Omental fat pad (tissue), 4 donors: ENCODE data around the gene CARD6. TPM values are rescaled to one million over a fixed set of nuclear protein-coding genes. Genes with fewer than 3 reads are reported as not detected.
"Not testable (repeated sequence)": the region's sequence is repeated elsewhere in the genome, so short reads cannot be mapped to it uniquely, and the experiment has no call there.

Source experiments
- ATAC-seq: fragments of 150-250 bp; one replicate; pipeline ENCODE4 v1.9.1; 2016; ENCODE audit warnings: mild to moderate bottlenecking, moderate library complexity; ENCODE audit not compliant: low FRiP score
- DNase-seq: peaks from one replicate; pipeline ENCODE4 v3.0.0-alpha.2; 2019; ENCODE audit warnings: low spot score
- total RNA-seq, 4 donors: library from RNA; depleted of rRNA; stranded (reverse); fragments of >200 nt; gene quantifications; one replicate each; pipeline ENCODE4 v1.1.0, GENCODE V29; 2016
- TF ChIP-seq, protein P1 (sequence below), 3 donors: fragments of 450-650 bp; IDR thresholded peaks; one replicate each; pipeline ENCODE4 v1.5.1; 2016 to 2017; ENCODE audit warnings: antibody characterized with exemption in 3 of 3, mild to moderate bottlenecking in 3 of 3, moderate library complexity in 2 of 3

Gene CARD6
- 10 to 100 TPM; 16.1 to 37.0 (median 21.6) TPM for total RNA-seq

GRCh38 chr5:40841068-40841805 lies at the start of gene CARD6:
Gene CARD6 (plus strand): TSS chr5:40841367. CDS start chr5:40841383, 16 bp downstream.
- no peak for DNase-seq
- ATAC-seq = peak; percentile 57
- TF ChIP-seq, protein P1, sequence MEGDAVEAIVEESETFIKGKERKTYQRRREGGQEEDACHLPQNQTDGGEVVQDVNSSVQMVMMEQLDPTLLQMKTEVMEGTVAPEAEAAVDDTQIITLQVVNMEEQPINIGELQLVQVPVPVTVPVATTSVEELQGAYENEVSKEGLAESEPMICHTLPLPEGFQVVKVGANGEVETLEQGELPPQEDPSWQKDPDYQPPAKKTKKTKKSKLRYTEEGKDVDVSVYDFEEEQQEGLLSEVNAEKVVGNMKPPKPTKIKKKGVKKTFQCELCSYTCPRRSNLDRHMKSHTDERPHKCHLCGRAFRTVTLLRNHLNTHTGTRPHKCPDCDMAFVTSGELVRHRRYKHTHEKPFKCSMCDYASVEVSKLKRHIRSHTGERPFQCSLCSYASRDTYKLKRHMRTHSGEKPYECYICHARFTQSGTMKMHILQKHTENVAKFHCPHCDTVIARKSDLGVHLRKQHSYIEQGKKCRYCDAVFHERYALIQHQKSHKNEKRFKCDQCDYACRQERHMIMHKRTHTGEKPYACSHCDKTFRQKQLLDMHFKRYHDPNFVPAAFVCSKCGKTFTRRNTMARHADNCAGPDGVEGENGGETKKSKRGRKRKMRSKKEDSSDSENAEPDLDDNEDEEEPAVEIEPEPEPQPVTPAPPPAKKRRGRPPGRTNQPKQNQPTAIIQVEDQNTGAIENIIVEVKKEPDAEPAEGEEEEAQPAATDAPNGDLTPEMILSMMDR (IDR thresholded peaks at IDR 0.05) = no peak

- TF ChIP-seq, protein P1 (IDR thresholded peaks at IDR 0.05) = no peak
- ATAC-seq (no peak), DNase-seq (no peak)
Observed at GRCh38 chr5:40791715-40792139, 49.4 kb upstream of the CARD6 start.

DNA sequence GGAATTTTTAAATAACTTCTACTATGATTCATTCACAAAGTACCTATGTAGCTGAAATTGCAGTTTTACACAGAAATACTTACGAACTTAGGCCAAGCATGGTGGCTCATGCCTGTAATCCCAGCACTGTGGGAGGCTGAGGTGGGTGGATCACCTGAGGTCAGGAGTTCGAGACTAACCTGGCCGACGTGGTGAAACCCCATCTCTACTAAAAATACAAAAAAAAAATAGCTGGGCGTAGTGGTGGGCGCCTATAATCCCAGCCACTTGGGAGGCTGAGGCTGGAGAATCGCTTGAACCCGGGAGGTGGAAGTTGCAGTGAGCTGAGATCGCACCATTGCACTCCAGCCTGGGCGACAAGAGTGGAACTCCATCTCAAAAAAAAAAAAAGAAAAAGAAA lies 48.5 kb upstream of the CARD6 start:
- not testable (repeated sequence) for ATAC-seq, DNase-seq

- ATAC-seq, DNase-seq: not testable (repeated sequence)
Observed at GRCh38 chr5:40794340-40794739, 46.8 kb upstream of the CARD6 start.

GRCh38 chr5:40794877-40795276 lies 46.3 kb upstream of the CARD6 start:
- not testable (repeated sequence) for DNase-seq, ATAC-seq

DNA sequence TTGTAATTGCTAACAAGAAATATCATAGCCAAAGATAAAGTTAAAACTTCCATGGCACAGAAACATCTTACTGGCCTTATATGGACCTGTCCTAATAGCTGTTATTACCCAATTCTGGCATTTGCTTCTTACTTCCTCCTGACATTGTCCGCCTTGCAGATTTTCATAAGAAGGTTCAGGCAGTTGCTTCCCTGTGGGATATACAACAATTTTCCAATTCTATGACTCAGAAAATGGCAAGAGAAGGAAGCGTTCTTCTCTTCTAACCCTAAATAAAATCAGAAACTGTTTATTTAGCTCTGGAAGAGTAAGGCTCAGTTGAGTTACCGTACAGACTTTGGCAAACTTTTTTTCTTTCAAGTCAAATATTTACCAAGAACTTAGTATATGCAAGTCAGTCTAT lies 44.7 kb upstream of the CARD6 start:
- TF ChIP-seq, protein P1 (IDR thresholded peaks at IDR 0.05) = no peak
- DNase-seq = no peak
- no peak for ATAC-seq

- TF ChIP-seq, protein P1 (IDR thresholded peaks at IDR 0.05) = no peak
- DNase-seq (peak; percentile 63), ATAC-seq (peak; percentile 64)
Observed at GRCh38 chr5:40797273-40798011, 43.7 kb upstream of the CARD6 start.

DNA sequence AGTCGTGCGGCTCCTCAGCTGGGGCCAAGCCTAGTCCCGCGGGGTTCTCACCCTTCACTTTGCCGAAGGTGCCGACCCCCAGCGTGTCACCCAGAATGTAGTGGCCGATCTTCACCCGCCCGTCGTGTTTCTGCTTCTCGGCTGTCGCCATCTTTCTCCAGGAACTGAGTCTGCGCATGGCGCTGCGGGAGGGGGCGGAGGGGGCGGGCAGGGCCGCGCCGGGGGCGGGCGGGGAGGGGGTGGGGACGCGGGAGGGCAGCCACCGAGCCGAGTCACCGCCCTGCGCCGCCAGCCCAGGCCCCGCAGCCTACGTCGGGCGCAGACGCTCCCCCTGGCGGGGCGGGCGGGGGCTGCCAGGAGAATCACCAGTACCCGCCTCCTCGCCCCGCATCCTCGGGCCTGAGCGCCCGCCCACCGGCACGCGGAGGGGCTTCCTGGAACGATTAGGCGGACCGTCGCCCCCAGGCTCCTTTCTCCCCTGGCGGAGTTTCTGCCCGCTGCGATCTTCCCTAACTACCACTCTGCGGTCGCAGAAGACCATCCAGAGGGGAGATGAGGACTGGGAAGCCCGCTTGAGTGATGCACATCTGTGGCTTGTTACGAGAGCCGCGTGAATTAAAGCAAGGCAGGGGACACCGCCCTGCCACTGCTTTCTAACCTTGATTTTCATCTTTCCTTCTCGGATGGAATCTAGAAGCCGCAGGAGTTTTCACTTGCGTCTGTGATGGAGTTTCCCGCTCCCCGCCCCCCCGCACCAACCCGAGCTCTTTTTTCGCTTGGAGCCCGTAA lies 43.0 kb upstream of the CARD6 start, which contains the start of gene PRKAA1:
Gene PRKAA1 (minus strand): TSS at position 363 of the 789 bp plus-strand sequence. CDS start 185 bp downstream, at position 178.
- peak; percentile 98 for ATAC-seq
- TF ChIP-seq, protein P1 (IDR thresholded peaks at IDR 0.05) = no peak
- DNase-seq = peak; percentile 77
